Measurements from ENCODE around the gene ZNF516. TPM values are rescaled to one million over a fixed set of nuclear protein-coding genes. Genes with fewer than 3 reads are reported as not detected.

ZNF516 gene
- total RNA-seq, 1 donor from 2014 or later: 11.5 TPM

DNA sequence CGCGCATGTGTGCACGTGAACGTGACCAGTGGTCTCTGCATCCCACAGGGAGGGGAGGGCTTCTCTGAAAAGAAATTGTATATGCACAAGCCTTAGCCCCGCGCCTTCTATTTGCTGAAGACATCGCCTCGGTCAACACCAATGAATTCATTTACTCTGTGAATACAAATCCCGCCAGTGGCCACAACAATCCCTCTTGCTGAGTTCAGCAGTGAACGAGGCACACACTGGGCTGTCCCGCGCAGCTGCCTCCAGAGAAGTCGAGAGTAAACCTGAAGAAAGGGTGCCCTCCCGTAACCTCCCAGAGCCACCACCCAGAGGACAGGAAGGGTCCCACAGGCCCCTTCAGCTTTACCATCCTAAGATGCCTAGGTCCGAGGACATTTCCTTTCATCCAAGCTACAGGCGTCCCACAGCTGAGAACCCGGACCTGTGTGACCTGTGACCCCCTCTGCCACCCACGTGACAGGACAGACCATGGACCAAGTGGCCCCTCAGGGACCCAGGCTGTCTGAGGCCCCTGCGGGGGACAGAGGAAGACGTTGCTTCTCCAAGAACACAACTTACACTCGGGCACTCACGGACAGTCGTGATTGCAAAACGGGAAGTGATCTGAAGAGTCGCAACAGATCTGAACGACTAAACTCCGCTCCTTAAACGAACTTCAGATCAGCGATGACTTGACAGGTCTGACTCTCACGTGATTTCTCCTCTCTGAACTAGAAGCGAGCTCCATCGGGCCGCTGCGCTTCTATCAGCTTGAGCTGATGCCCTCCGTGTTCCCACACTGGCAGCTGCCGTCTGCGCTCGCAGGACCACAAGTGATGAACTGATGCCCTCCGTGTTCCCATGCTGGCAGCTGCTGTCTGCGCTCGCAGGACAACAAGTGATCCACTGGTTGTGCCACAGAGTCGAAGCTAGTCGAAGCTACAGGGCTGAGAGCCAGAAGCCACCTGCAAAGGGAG, 92.7 kb downstream of the ZNF516 start:
- Histone ChIP-seq H3K27ac (replicated peaks) (no peak overlapping the region), H3K9me3 (replicated peaks) (no peaks in the 10 kb centered on the region), H3K27me3 (ENCODE audit: low read depth) (no peaks in the 10 kb centered on the region), H3K36me3 (peaks cover 7% of the 10 kb centered on the region), H3K4me3 (no peak overlapping the region), H3K4me1 (peaks cover 19% of the 10 kb centered on the region)
- TF ChIP-seq, protein P1, sequence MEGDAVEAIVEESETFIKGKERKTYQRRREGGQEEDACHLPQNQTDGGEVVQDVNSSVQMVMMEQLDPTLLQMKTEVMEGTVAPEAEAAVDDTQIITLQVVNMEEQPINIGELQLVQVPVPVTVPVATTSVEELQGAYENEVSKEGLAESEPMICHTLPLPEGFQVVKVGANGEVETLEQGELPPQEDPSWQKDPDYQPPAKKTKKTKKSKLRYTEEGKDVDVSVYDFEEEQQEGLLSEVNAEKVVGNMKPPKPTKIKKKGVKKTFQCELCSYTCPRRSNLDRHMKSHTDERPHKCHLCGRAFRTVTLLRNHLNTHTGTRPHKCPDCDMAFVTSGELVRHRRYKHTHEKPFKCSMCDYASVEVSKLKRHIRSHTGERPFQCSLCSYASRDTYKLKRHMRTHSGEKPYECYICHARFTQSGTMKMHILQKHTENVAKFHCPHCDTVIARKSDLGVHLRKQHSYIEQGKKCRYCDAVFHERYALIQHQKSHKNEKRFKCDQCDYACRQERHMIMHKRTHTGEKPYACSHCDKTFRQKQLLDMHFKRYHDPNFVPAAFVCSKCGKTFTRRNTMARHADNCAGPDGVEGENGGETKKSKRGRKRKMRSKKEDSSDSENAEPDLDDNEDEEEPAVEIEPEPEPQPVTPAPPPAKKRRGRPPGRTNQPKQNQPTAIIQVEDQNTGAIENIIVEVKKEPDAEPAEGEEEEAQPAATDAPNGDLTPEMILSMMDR (IDR thresholded peaks at IDR 0.05; ENCODE audit: borderline replicate concordance): no peak
- intact Hi-C loops (cut with micrococcal nuclease): loop anchor here (10.0 kb wide), 1 partner anchor 222 kb away; no protein-coding TSS in a partner anchor
- DNase-seq: no peak

DNA sequence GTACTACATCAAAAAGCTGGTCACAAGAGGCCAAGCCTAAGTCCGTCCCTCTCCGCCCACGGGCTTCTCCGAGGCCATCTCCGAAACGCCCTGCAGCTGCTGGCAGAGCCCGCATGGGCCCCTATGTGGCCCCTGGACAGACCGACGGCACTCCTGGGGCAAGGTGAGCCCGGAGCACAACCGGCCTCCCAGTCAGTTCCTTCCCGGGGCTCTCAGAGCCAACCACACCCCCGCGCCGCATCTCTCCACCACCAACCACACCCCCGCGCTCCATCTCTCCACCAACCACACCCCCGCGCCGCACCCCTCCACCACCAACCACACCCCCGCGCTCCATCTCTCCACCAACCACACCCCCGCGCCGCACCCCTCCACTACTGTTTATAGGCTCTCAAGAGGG, 93.5 kb downstream of the ZNF516 start:
- TF ChIP-seq, protein P1 (IDR thresholded peaks at IDR 0.05; ENCODE audit: borderline replicate concordance): no peak

DNA sequence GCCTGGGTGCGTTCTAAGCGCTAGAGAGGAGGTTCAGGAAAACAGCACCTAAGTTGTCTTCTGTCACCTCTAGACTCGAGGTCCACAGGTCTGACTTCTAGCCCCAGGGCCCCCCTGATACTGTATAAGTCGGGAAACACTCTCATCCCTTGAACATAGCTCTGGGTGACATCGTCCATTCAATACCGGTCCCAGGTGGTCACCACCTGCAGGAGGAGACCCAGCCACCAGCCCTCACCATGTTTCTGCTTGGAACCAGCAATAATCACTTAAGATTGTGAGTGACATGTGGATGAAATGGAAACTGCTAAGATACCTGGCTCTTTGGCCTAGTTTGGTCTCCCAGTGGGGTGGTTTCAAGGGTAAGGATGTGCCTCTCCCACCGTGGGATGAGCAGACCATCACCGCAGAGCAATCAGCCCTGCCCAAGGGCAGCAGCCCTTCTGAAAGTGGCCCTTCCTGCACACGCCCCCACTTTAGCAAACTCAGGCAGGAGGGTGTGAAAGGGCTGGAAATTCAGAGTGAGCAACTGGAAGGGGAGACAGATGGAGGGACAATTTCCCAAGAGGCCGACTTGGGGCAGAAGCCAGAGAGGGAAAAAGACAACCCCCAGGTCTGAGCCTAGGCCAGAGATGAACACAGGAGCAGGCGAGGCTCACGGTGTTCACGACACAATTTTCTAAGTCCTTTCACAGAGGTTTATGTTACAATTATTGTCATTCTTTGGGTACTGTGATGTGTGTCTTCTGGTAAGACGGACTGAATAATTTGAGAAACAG, 95.2 kb downstream of the ZNF516 start:
- Histone ChIP-seq H3K27me3 (ENCODE audit: low read depth) (no peaks in the 10 kb centered on the region), H3K36me3 (peaks cover 7% of the 10 kb centered on the region), H3K9me3 (replicated peaks) (no peaks in the 10 kb centered on the region), H3K4me3 (no peak overlapping the region), H3K27ac (replicated peaks) (no peak overlapping the region), H3K4me1 (peaks cover 18% of the 10 kb centered on the region)
- no peak for DNase-seq
- intact Hi-C loops (cut with micrococcal nuclease): loop anchor here (5.0 to 10.0 kb wide), 2 partner anchors 225 to 307 kb away; no protein-coding TSS in a partner anchor
- TF ChIP-seq, protein P1 (IDR thresholded peaks at IDR 0.05; ENCODE audit: borderline replicate concordance): no peak

More for the DNA sequence above, 93.5 kb downstream of the ZNF516 start:
- intact Hi-C loops (cut with micrococcal nuclease): loop anchor here (10.0 kb wide), 1 partner anchor 223 kb away; no protein-coding TSS in a partner anchor
- Histone ChIP-seq H3K27ac (replicated peaks) (no peak overlapping the region), H3K9me3 (replicated peaks) (no peaks in the 10 kb centered on the region), H3K4me1 (peaks cover 18% of the 10 kb centered on the region), H3K36me3 (peaks cover 7% of the 10 kb centered on the region), H3K27me3 (ENCODE audit: low read depth) (no peaks in the 10 kb centered on the region), H3K4me3 (no peak overlapping the region)
- DNase-seq: no peak

DNA sequence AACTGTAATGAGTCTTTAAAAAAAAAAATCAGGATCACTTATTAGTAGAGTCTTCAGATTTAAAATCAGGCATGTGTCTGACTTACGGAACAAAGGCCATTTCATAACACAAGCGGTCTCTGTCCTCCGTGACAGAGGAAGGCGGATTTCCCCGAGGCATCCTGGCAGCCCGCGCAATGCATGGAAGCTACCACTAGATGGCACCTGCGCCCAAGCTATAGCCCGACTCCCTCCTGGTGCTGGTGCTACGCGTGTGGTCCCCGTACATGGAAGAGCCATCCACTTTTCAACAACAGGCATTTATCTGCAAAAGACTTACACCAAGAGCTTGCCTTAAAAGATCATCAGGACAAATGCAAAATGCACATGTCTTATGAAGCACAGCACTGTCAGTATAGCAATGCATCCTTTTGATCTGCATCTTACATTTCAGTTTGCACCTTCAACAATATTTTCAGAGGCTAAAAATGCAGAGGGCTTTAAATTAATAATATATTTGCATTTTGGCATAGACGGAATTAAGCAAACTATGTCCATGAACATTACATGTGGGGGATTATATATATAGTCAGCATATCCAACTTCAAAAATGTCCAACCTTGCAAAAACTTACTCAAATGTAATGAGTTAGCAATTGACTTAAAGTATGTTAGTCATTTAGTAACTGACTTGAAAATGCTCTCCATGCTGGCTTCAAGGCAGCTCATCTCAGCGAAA, 96.0 kb downstream of the ZNF516 start:
- no peak overlapping the region for H3K4me3 ChIP-seq
- TF ChIP-seq, protein P1 (IDR thresholded peaks at IDR 0.05; ENCODE audit: borderline replicate concordance): peak; percentile 99
- intact Hi-C loops (cut with micrococcal nuclease): loop anchor here (5.0 kb wide), 1 partner anchor 308 kb away; no protein-coding TSS in a partner anchor
- H3K36me3 ChIP-seq: peaks cover 7% of the 10 kb centered on the region
- no peaks in the 10 kb centered on the region for H3K27me3 ChIP-seq (ENCODE audit: low read depth)
- H3K4me1 ChIP-seq: peaks cover 18% of the 10 kb centered on the region
- peak; percentile 83 for DNase-seq
- no peaks in the 10 kb centered on the region for H3K9me3 ChIP-seq (replicated peaks)
- no peak overlapping the region for H3K27ac ChIP-seq (replicated peaks)

DNA sequence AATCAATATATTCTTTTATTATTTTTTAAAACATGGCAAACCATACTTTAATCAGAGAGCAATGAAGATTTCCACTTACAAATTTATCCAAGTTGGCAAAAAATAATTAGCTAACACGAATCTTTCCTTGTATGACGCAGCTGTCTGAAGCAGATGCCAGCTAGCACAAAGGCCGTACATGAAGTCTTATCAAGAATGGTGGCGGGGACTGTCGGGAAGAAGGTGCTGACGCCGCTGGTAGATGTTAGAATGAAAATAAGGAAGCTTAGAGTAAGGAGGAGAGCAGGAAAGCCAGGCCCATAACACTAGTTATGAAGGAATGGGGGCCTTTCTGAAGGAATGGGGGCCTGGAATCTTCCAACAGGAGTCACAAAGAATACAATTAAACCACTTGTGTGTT, 96.7 kb downstream of the ZNF516 start:
- DNase-seq: no peak
- Histone ChIP-seq H3K4me3 (no peak overlapping the region), H3K9me3 (replicated peaks) (no peaks in the 10 kb centered on the region), H3K4me1 (peaks cover 18% of the 10 kb centered on the region), H3K27me3 (ENCODE audit: low read depth) (no peaks in the 10 kb centered on the region), H3K36me3 (peaks cover 7% of the 10 kb centered on the region), H3K27ac (replicated peaks) (no peak overlapping the region)
- intact Hi-C loops (cut with micrococcal nuclease): loop anchor here (5.0 kb wide), 1 partner anchor 309 kb away; no protein-coding TSS in a partner anchor
- TF ChIP-seq, protein P1 (IDR thresholded peaks at IDR 0.05; ENCODE audit: borderline replicate concordance): no peak
